ENCODE data around the gene AKNA. TPM values are rescaled to one million over a fixed set of nuclear protein-coding genes. Genes with fewer than 3 reads are reported as not detected.

The AKNA gene
- total and polyA plus RNA-seq, 2 of the 8 experiments (the other 6 are each of a cell fraction or from before 2014, with no cell fraction given): 21.0 to 27.4 TPM

GRCh38 chr9:114362394-114362793 is 25.4 kb downstream of the AKNA start (continued):
- TF ChIP-seq MAFK (IDR thresholded peaks at IDR 0.05; ENCODE audit: low read depth, low read length): no peak
